K562 (cell line): ENCODE measurements around the gene RAD52. TPM values are rescaled to one million over a fixed set of nuclear protein-coding genes. Genes with fewer than 3 reads are reported as not detected.

Source experiments
- CHCHD3 ChIP-seq: fragments of 250-450 bp; sonication (Bioruptor Pico); IDR thresholded peaks from 2 replicates; pipeline ENCODE4 v2.1.2; 2022; ENCODE audit warnings: mild to moderate bottlenecking
- E2F6 ChIP-seq, 2 experiments: IDR thresholded peaks; 2 replicates each; pipeline ENCODE4 v1.6.1; 2011; ENCODE audit warnings: borderline replicate concordance in 1 of 2, control low read depth in 1 of 2, low read depth in 1 of 2, low read length in 1 of 2, mild to moderate bottlenecking in 1 of 2, mixed read lengths in 1 of 2, moderate library complexity in 1 of 2; ENCODE audit not compliant: insufficient read depth in 1 of 2, insufficient read length in 1 of 2, poor library complexity in 1 of 2, severe bottlenecking in 1 of 2; ENCODE audit errors: extremely low read depth in 1 of 2
- ETV1 ChIP-seq: fragments of 450-650 bp; conservative IDR thresholded peaks from 2 replicates; pipeline ENCODE4 v1.6.1; 2016; ENCODE audit warnings: missing genetic modification characterization, control low read depth, low read depth, missing compliant biosample characterization
- HCFC1 ChIP-seq: IDR thresholded peaks from 2 replicates; pipeline ENCODE4 v1.6.1; 2012; ENCODE audit warnings: low read depth, low read length, improper control_type of control experiment
- MAX ChIP-seq: sonication (generic); formaldehyde crosslinking; IDR thresholded peaks from 2 replicates; pipeline ENCODE4 v1.9.0; 2022; ENCODE audit warnings: mild to moderate bottlenecking, missing genetic modification reagents
- MCM2 ChIP-seq: fragments of 450-650 bp; IDR thresholded peaks from 2 replicates; pipeline ENCODE4 v1.6.1; 2017; ENCODE audit warnings: low read depth, mild to moderate bottlenecking
- MEF2D ChIP-seq: conservative IDR thresholded peaks from 2 replicates; pipeline ENCODE4 v1.6.1; 2016; ENCODE audit warnings: low read depth, missing genetic modification characterization, missing compliant biosample characterization
- NEUROD1 ChIP-seq: fragments of 150-350 bp; IDR thresholded peaks from 2 replicates; pipeline ENCODE4 v1.6.1; 2014; ENCODE audit warnings: borderline replicate concordance, low read length, low read depth; ENCODE audit not compliant: partially characterized antibody
- NFIX ChIP-seq: fragments of 250-450 bp; sonication (Bioruptor Pico); IDR thresholded peaks from 2 replicates; pipeline ENCODE4 v1.4.0; 2020; ENCODE audit warnings: low read depth, mild to moderate bottlenecking, moderate library complexity
- NR1H2 ChIP-seq: sonication (generic); formaldehyde crosslinking; IDR thresholded peaks from 2 replicates; pipeline ENCODE4 v1.4.0; 2020; ENCODE audit warnings: mild to moderate bottlenecking, missing genetic modification reagents
- NUFIP1 ChIP-seq: fragments of 450-650 bp; IDR thresholded peaks from 2 replicates; pipeline ENCODE4 v1.6.1; 2018; ENCODE audit not compliant: partially characterized antibody
- RBM14 ChIP-seq: fragments of 200-400 bp; formaldehyde crosslinking; IDR thresholded peaks from 2 replicates; pipeline ENCODE4 v1.6.1; 2018; ENCODE audit warnings: low read depth, mild to moderate bottlenecking, low read length, moderate library complexity, borderline replicate concordance; ENCODE audit not compliant: insufficient read depth
- RNF219 ChIP-seq: fragments of 250-450 bp; sonication (Bioruptor Pico); IDR thresholded peaks from 2 replicates; pipeline ENCODE4 v1.5.0; 2022; ENCODE audit warnings: mild to moderate bottlenecking
- ZNF140 ChIP-seq: fragments of 250-450 bp; sonication (Bioruptor Pico); IDR thresholded peaks from 2 replicates; pipeline ENCODE4 v1.8.0; 2021; ENCODE audit warnings: moderate library complexity, mild to moderate bottlenecking, inconsistent platforms
- ZNF445 ChIP-seq: fragments of 250-450 bp; sonication (Bioruptor Pico); IDR thresholded peaks from 2 replicates; pipeline ENCODE4 v1.4.0; 2020; ENCODE audit warnings: low read depth, mild to moderate bottlenecking, moderate library complexity
- ZNF584 ChIP-seq: fragments of 200-800 bp; sonication (Bioruptor generic); IDR thresholded peaks from 2 replicates; pipeline ENCODE4 v1.6.1; 2016; ENCODE audit warnings: low read depth, mild to moderate bottlenecking, missing genetic modification characterization, missing compliant biosample characterization
- ZNF586 ChIP-seq: fragments of 450-650 bp; formaldehyde crosslinking; conservative IDR thresholded peaks from 2 replicates; pipeline ENCODE4 v1.4.0; 2020; ENCODE audit warnings: mild to moderate bottlenecking, moderate library complexity
- ZNF589 ChIP-seq: fragments of 200-800 bp; sonication (Bioruptor generic); IDR thresholded peaks from 2 replicates; pipeline ENCODE4 v1.6.1; 2016; ENCODE audit warnings: low read depth, missing genetic modification characterization, missing compliant biosample characterization
- polyA plus RNA-seq, 8 experiments: library from polyadenylated mRNA; depleted of rRNA in 4 of 8; stranded (reverse) in 5 of 8; unstranded in 3 of 8; fragments of >200 nt; fragmentation: Nextera tagmentation in 2 of 8; fragmentation: Illumina TruSeq in 1 of 8; extraction: Ambion mirVana in 2 of 8; extraction: Trizol in 1 of 8; gene quantifications; 2 replicates each; pipeline versions ENCODE4 v1.2.1 to v1.2.3, GENCODE V29; 2011 to 2014; ENCODE audit warnings: inconsistent platforms in 1 of 8, missing spikeins in 1 of 8
- total RNA-seq, 7 experiments: library from RNA; depleted of rRNA in 6 of 7; stranded (reverse); fragments of >200 nt in 6 of 7; fragmentation: Illumina TruSeq in 2 of 7; extraction: Trizol in 2 of 7; gene quantifications; 2 replicates each; pipeline versions ENCODE4 v1.2.1 to v1.2.3, GENCODE V29; 2011 to 2021; ENCODE audit warnings: low replicate concordance in 1 of 7

The RAD52 gene
- total and polyA plus RNA-seq, 9 of the 15 experiments (the other 6 are each of a cell fraction or from before 2014, with no cell fraction given) = 1.3 to 15.9 (median 9.3) TPM

DNA sequence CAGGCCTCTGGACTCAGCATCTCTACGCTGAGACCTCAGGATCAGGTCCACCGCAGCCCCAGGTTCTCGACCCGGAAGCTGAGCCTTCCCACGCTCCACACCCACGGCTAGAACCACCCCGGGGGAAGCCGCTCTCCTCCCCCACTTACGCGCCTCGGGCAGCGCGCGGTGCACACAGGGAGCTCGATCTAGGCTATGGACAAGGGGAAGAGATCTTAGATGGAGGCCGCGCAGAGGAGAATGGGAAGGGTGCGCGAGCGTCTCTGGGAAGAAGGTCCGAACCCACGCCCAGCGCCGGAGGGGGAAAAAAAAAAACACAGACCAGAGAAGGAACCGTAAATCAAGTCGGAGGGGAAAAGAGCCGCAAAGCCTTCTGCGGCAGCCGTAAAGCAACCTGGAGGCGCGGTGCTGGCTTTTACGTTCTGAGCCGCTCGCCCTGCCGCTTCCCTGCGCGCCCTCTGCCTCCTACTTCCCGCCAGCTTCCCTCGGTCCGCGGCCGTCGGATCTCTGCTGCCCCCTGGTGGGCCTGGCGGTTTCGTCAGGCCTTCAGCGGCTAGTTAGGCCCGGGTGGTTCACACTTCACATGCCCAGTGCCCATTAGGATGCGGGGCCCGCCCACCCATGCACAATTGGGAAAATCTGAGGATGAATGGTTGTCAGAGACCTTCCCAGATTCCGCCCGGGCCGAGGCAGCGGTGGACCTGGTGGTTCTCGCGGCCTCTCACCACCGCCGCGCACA, at the start of gene RAD52 (continued):
- peak; percentile 64 for TF ChIP-seq ETV1 (tag)
- no peak for TF ChIP-seq NFIX (CRISPR knock-in tag)
- no peak for TF ChIP-seq ZNF589
- no peak for TF ChIP-seq MCM2
- TF ChIP-seq MAX (CRISPR knock-in tag) = peak; percentile 51; the same call in 1 of the 2 replicates
- no peak for TF ChIP-seq ZNF140 (CRISPR knock-in tag)
- no peak for TF ChIP-seq NR1H2 (CRISPR knock-in tag)
- peak; percentile 86 for TF ChIP-seq HCFC1
- 0 out of 2 replicates have a peak, but pooled peaks have one; percentile 47 for TF ChIP-seq MEF2D (tag)
- TF ChIP-seq ZNF584 = 0 out of 2 replicates have a peak, but pooled peaks have one; percentile 38
- no peak for TF ChIP-seq ZNF586 (CRISPR knock-in tag)
- peak; percentile 41 for TF ChIP-seq NEUROD1
- TF ChIP-seq ZNF445 (CRISPR knock-in tag) = no peak
- TF ChIP-seq RBM14 = no peak
- TF ChIP-seq CHCHD3 (CRISPR knock-in tag) = no peak
- TF ChIP-seq E2F6 (IDR thresholded peaks at IDR 0.05; ENCODE audit: borderline replicate concordance in 1 of 2, extremely low read depth in 1 of 2, insufficient read depth in 1 of 2, insufficient read length in 1 of 2, low read depth in 1 of 2, low read length in 1 of 2, poor library complexity in 1 of 2, severe bottlenecking in 1 of 2) = peak in 1 of 2 experiments; percentile 78
- TF ChIP-seq RNF219 (CRISPR knock-in tag) = no peak
- no peak for TF ChIP-seq NUFIP1
